B cell (primary cell): ENCODE data around the gene DEFB123.

Experiments
- EZH2 ChIP-seq: IDR thresholded peaks from 2 replicates; pipeline ENCODE4 v1.6.1; 2012; ENCODE audit warnings: borderline replicate concordance, low read depth, mild to moderate bottlenecking, moderate library complexity, low read length; ENCODE audit not compliant: insufficient read depth, poor library complexity, severe bottlenecking
- TF ChIP-seq, protein P1 (sequence below): fragments of 200-600 bp; IDR thresholded peaks from one replicate; pipeline ENCODE4 v1.8.0; 2022; ENCODE audit warnings: antibody characterized with exemption, mild to moderate bottlenecking

DNA sequence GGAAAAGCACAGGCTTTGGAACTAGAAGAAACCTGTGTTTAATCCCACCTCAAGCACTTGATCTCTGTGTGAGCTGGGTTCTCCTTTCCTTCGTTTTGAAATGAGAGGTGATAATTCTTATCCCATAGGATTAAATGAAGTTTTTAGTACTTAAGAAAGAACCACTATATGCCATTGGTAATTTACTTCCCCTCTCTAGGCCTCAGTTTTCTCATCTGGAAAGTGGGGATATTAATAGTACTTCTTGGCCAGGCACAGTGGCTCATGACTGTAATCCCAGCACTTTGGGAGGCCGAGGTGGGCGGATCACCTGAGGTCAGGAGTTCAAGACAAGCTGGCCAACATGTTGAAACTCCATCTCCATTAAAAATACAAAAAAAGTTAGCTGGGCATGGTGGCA lies 48.7 kb downstream of the DEFB123 start:
- TF ChIP-seq, protein P1, sequence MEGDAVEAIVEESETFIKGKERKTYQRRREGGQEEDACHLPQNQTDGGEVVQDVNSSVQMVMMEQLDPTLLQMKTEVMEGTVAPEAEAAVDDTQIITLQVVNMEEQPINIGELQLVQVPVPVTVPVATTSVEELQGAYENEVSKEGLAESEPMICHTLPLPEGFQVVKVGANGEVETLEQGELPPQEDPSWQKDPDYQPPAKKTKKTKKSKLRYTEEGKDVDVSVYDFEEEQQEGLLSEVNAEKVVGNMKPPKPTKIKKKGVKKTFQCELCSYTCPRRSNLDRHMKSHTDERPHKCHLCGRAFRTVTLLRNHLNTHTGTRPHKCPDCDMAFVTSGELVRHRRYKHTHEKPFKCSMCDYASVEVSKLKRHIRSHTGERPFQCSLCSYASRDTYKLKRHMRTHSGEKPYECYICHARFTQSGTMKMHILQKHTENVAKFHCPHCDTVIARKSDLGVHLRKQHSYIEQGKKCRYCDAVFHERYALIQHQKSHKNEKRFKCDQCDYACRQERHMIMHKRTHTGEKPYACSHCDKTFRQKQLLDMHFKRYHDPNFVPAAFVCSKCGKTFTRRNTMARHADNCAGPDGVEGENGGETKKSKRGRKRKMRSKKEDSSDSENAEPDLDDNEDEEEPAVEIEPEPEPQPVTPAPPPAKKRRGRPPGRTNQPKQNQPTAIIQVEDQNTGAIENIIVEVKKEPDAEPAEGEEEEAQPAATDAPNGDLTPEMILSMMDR: no peak
- TF ChIP-seq EZH2: no peak
